ENCODE measurements around the gene DPP10. TPM values are rescaled to one million over a fixed set of nuclear protein-coding genes. Genes with fewer than 3 reads are reported as not detected.

The DPP10 gene
- total and polyA plus RNA-seq, 2 of the 13 experiments (the other 11 are each of a cell fraction or from before 2014, with no cell fraction given), result 0.95 to 1.7 TPM

DNA sequence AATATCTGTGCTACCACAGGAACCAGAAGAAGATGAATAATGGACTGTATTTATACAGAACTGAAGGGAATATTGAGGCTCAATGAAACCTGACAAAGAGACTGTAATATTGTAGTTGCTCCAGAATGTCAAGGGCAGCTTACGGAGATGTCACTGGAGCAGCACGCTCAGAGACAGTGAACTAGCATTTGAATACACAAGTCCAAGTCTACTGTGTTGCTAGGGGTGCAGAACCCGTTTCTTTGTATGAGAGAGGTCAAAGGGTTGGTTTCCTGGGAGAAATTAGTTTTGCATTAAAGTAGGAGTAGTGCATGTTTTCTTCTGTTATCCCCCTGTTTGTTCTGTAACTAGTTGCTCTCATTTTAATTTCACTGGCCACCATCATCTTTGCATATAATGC lies 1399.9 kb downstream of the DPP10 start (continued):
- TF ChIP-seq, protein P1, sequence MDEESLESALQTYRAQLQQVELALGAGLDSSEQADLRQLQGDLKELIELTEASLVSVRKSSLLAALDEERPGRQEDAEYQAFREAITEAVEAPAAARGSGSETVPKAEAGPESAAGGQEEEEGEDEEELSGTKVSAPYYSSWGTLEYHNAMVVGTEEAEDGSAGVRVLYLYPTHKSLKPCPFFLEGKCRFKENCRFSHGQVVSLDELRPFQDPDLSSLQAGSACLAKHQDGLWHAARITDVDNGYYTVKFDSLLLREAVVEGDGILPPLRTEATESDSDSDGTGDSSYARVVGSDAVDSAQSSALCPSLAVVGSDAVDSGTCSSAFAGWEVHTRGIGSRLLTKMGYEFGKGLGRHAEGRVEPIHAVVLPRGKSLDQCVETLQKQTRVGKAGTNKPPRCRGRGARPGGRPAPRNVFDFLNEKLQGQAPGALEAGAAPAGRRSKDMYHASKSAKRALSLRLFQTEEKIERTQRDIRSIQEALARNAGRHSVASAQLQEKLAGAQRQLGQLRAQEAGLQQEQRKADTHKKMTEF (CRISPR knock-in tag; IDR thresholded peaks at IDR 0.05), result no peak
- TF ChIP-seq SRY (CRISPR knock-in tag; IDR thresholded peaks at IDR 0.05), result no peak

DNA sequence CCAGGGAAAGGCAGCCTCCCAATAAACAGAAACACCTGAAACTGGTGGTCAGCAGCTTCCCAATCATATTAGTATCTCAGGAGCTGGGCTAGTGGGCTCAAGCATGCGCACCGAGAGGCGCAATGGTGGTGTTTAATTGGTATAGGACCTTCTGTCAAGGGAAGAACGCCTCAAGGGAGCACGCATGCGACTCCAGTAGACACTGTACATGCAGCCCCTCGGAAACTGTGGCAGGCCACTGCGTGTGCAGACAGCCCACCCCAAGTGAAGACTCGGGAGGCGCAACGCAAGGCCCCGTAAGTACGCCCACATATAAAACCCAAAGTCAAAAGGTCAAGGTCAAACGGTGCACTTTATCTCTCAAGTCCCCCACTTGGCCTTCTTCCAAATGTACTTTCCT lies 1405.8 kb downstream of the DPP10 start:
- ChIA-PET CTCF (ENCODE audit: low intra/inter-chr PET ratio, low total read pairs) (no interaction called here), POLR2A (no interaction called here)
- Histone ChIP-seq H3K36me3 (replicated peaks in 1 of 2; ENCODE audit: control insufficient read depth in 1 of 2, insufficient read depth in 2 of 2, low read length in 2 of 2) (no peaks in the 10 kb centered on the region), H3K27ac (ENCODE audit: extremely low read length, insufficient read depth, low read length) (no peak overlapping the region), H3K4me2 (ENCODE audit: low read depth, low read length) (no peak overlapping the region), H3K9ac (ENCODE audit: insufficient read depth, low read depth, low read length) (no peak overlapping the region), H3K27me3 (ENCODE audit: control insufficient read depth in 1 of 2, insufficient read depth in 2 of 2, low read length in 2 of 2) (no peaks in the 10 kb centered on the region), H3K4me3 (replicated peaks in 1 of 3; ENCODE audit: insufficient read depth in 1 of 3, low read depth in 2 of 3, low read length in 3 of 3) (no peak overlapping the region), H2AFZ (ENCODE audit: low read length) (no peak overlapping the region), H4K20me1 (ENCODE audit: insufficient read depth, low read length) (no peaks in the 10 kb centered on the region), H3K4me1 (ENCODE audit: insufficient read depth, low read length) (no peaks in the 10 kb centered on the region), H3K9me3 (ENCODE audit: low read length) (peaks cover 96% of the 10 kb centered on the region), H3K79me2 (ENCODE audit: insufficient read depth, low read length) (no peaks in the 10 kb centered on the region)
- ATAC-seq (no peak), FAIRE-seq (no peak), DNase-seq (ENCODE audit: low spot score) (no peak)
- BruUV-seq (replicated peaks), result no TSS peak
- intact Hi-C loops (cut with micrococcal nuclease; ENCODE audit: unreplicated experiment) (no loop called here), in situ Hi-C loops (cut with HindIII; ENCODE audit: extremely low pct_ligation_motif_present, low pct_unique_long_range_greater_than_20kb) (no loop called here)
- TF ChIP-seq HNRNPUL1 (IDR thresholded peaks at IDR 0.05; ENCODE audit: low read depth, low read length), result no peak
- TF ChIP-seq, protein P2, sequence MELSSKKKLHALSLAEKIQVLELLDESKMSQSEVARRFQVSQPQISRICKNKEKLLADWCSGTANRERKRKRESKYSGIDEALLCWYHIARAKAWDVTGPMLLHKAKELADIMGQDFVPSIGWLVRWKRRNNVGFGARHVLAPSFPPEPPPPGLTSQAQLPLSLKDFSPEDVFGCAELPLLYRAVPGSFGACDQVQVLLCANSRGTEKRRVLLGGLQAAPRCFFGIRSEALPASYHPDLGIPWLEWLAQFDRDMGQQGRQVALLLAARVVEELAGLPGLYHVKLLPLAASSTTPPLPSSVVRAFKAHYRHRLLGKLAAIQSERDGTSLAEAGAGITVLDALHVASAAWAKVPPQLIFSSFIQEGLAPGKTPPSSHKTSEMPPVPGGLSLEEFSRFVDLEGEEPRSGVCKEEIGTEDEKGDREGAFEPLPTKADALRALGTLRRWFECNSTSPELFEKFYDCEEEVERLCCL (CRISPR knock-in tag; IDR thresholded peaks at IDR 0.05; ENCODE audit: borderline replicate concordance), result no peak
- no peak for TF ChIP-seq ZNF530 (CRISPR knock-in tag; IDR thresholded peaks at IDR 0.05; ENCODE audit: low read depth)
- no peak for TF ChIP-seq SATB2 (CRISPR knock-in tag; IDR thresholded peaks at IDR 0.05)
- WGBS (ENCODE audit: low lambda C conversion rate), result 70% methylated on average over 14 of the region's 14 CpGs

Measured in HepG2 (cell line).